CD4-positive, alpha-beta T cell treated with Interleukin-4 for 4 hours (primary cell): ENCODE data around the gene MYO1C.

Source experiments
- DNase-seq: peaks from one replicate; pipeline ENCODE4 v3.0.0-alpha.2; 2020

MYO1C gene

DNA sequence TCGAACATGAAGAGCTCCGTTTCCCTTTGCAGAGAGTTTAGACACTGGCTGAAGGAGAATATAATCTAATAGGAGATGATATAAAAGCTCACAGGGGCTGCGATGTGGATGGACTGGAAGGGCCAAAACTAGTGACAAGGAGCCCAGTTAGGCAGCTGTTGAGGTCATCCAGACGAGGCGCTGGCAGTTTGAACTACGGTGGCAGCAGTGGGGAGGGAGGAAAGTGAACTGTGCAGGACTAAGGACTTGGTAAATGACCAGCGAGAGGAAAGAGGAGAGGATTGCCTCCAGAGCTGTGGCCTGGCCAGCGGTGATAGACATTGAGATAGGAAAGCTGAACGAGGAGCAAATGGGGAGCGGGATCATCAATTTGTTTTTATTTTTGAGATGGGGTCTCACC lies 77.9 kb downstream of the MYO1C start:
- no peak for DNase-seq
